ENCODE results near the gene MYRF.

Gene MYRF

GRCh38 chr11:61749591-61750217, 2.7 kb upstream of the MYRF start:
- DNase-seq (ENCODE audit: low read depth in 1 of 2, low spot score in 1 of 2) = no peak
- no peak overlapping the region for H3K4me3 ChIP-seq (replicated peaks; ENCODE audit: insufficient read depth, low read length)
- H3K27ac ChIP-seq (replicated peaks) = no peak overlapping the region
- peaks cover 25% of the 10 kb centered on the region for H3K27me3 ChIP-seq (ENCODE audit: insufficient read depth, poor library complexity, severe bottlenecking)
- no peak for TF ChIP-seq POLR2AphosphoS5 (IDR thresholded peaks at IDR 0.05; ENCODE audit: low read depth)
- no peak for TF ChIP-seq REST (IDR thresholded peaks at IDR 0.05; ENCODE audit: insufficient replicate concordance, low read depth)
- TF ChIP-seq SPI1 (IDR thresholded peaks at IDR 0.05; ENCODE audit: borderline replicate concordance, low read depth) = no peak
- no peak for TF ChIP-seq GABPA (IDR thresholded peaks at IDR 0.05; ENCODE audit: low read depth)
- TF ChIP-seq CTCF (IDR thresholded peaks at IDR 0.05; ENCODE audit: insufficient read depth, low read length) = no peak

GRCh38 chr11:61750631-61751273, 1.7 kb upstream of the MYRF start:
- Histone ChIP-seq H3K27ac (replicated peaks) (no peak overlapping the region), H3K27me3 (ENCODE audit: insufficient read depth, poor library complexity, severe bottlenecking) (peaks cover 25% of the 10 kb centered on the region), H3K4me3 (replicated peaks; ENCODE audit: insufficient read depth, low read length) (no peak overlapping the region)
- DNase-seq (ENCODE audit: low read depth in 1 of 2, low spot score in 1 of 2) = no peak
- no peak for TF ChIP-seq POLR2AphosphoS5 (IDR thresholded peaks at IDR 0.05; ENCODE audit: low read depth)
- no peak for TF ChIP-seq GABPA (IDR thresholded peaks at IDR 0.05; ENCODE audit: low read depth)
- TF ChIP-seq REST (IDR thresholded peaks at IDR 0.05; ENCODE audit: insufficient replicate concordance, low read depth) = no peak
- TF ChIP-seq CTCF (IDR thresholded peaks at IDR 0.05; ENCODE audit: insufficient read depth, low read length) = no peak
- no peak for TF ChIP-seq SPI1 (IDR thresholded peaks at IDR 0.05; ENCODE audit: borderline replicate concordance, low read depth)

- Histone ChIP-seq H3K27me3 (ENCODE audit: insufficient read depth, poor library complexity, severe bottlenecking) (peaks cover 25% of the 10 kb centered on the region), H3K27ac (replicated peaks) (no peak overlapping the region), H3K4me3 (replicated peaks; ENCODE audit: insufficient read depth, low read length) (no peak overlapping the region)
- DNase-seq (ENCODE audit: low read depth in 1 of 2, low spot score in 1 of 2) = no peak
- TF ChIP-seq REST (IDR thresholded peaks at IDR 0.05; ENCODE audit: insufficient replicate concordance, low read depth) (no peak), CTCF (IDR thresholded peaks at IDR 0.05; ENCODE audit: insufficient read depth, low read length) (no peak), GABPA (IDR thresholded peaks at IDR 0.05; ENCODE audit: low read depth) (no peak), POLR2AphosphoS5 (IDR thresholded peaks at IDR 0.05; ENCODE audit: low read depth) (no peak), SPI1 (IDR thresholded peaks at IDR 0.05; ENCODE audit: borderline replicate concordance, low read depth) (no peak)
Measured at GRCh38 chr11:61751384-61751783, 1.1 kb upstream of the MYRF start.

All from HL-60 (cell line).